Endothelial cell of umbilical vein (primary cell): Measurements from ENCODE around the gene TARS1.

Experiments
- CTCF ChIP-seq, 2 donors: IDR thresholded peaks; 1 replicate in 1 of 2; 2 replicates in 1 of 2; pipeline ENCODE4 v1.5.1; 2011; ENCODE audit warnings: low read length in 2 of 2, mild to moderate bottlenecking in 2 of 2, moderate library complexity in 2 of 2, control low read depth in 1 of 2, inconsistent platforms in 1 of 2, low read depth in 1 of 2; ENCODE audit not compliant: insufficient read depth in 1 of 2; ENCODE audit errors: extremely low read depth in 1 of 2
- EZH2 ChIP-seq: IDR thresholded peaks from 2 replicates; pipeline ENCODE4 v1.6.1; 2012; ENCODE audit warnings: borderline replicate concordance, low read depth, mild to moderate bottlenecking, moderate library complexity, low read length, inconsistent platforms; ENCODE audit not compliant: severe bottlenecking
- JUN ChIP-seq: IDR thresholded peaks from 2 replicates; pipeline ENCODE4 v1.6.1; 2011; ENCODE audit warnings: borderline replicate concordance, low read depth; ENCODE audit not compliant: insufficient read length, insufficient read depth
- POLR2A ChIP-seq: IDR thresholded peaks from 2 replicates; pipeline ENCODE4 v1.6.1; 2012; ENCODE audit warnings: low read depth, mild to moderate bottlenecking, control low read depth, low read length
- POLR2AphosphoS5 ChIP-seq: IDR thresholded peaks from 2 replicates; pipeline ENCODE4 v1.6.1; 2012; ENCODE audit warnings: low read depth, mild to moderate bottlenecking, control low read depth, low read length, moderate library complexity; ENCODE audit not compliant: insufficient read depth

GRCh38 chr5:33423018-33423630, 17.6 kb upstream of the TARS1 start:
- TF ChIP-seq CTCF (IDR thresholded peaks at IDR 0.05; ENCODE audit: extremely low read depth in 1 of 2, insufficient read depth in 1 of 2, low read depth in 1 of 2, low read length in 2 of 2) (peak; percentile 11 to 17), POLR2A (no peak), EZH2 (no peak), POLR2AphosphoS5 (no peak), JUN (no peak)
